Measurements from ENCODE around the gene TGFBR3. TPM values are rescaled to one million over a fixed set of nuclear protein-coding genes. Genes with fewer than 3 reads are reported as not detected.

The TGFBR3 gene
- total and polyA plus RNA-seq, 9 of the 15 experiments (the other 6 are each of a cell fraction or from before 2014, with no cell fraction given), result 3.6 to 32.4 (median 15.6) TPM

GRCh38 chr1:91714867-91715381 is 171.0 kb downstream of the TGFBR3 start (continued):
- TF ChIP-seq MNT (conservative IDR thresholded peaks at IDR 0.05) (peak; percentile 55 to 80; a peak in 3 of 4 replicates), PTTG1 (tag; IDR thresholded peaks at IDR 0.05; ENCODE audit: low read depth) (no peak), THAP7 (CRISPR knock-in tag; IDR thresholded peaks at IDR 0.05) (no peak), ZNF583 (CRISPR knock-in tag; IDR thresholded peaks at IDR 0.05) (no peak), HMBOX1 (IDR thresholded peaks at IDR 0.05) (peak; percentile 27; the same call in 1 of the 2 replicates), SMARCA4 (IDR thresholded peaks at IDR 0.05) (peak; percentile 55; the same call in 1 of the 2 replicates), TAL1 (IDR thresholded peaks at IDR 0.05) (peak; percentile 71), NR2C2 (CRISPR knock-in tag; IDR thresholded peaks at IDR 0.05) (no peak), NR2C2 (tag; IDR thresholded peaks at IDR 0.05) (peak; percentile 9; the same call in 1 of the 2 replicates), SMARCA5 (IDR thresholded peaks at IDR 0.05) (0 out of 2 replicates have a peak, but pooled peaks have one; percentile 2), FOXK2 (conservative IDR thresholded peaks at IDR 0.05 in 1 of 2, IDR thresholded peaks at IDR 0.05 in 1 of 2; ENCODE audit: low read depth in 2 of 2) (peak in 1 of 2 experiments; percentile 64; a peak in 1 of 4 replicates), SP1 (CRISPR knock-in tag; IDR thresholded peaks at IDR 0.05) (no peak), CTBP1 (IDR thresholded peaks at IDR 0.05; ENCODE audit: borderline replicate concordance) (peak; percentile 49; the same call in 1 of the 2 replicates), CREM (IDR thresholded peaks at IDR 0.05; ENCODE audit: low read depth) (0 out of 2 replicates have a peak, but pooled peaks have one; percentile 0), USF1 (CRISPR knock-in tag; IDR thresholded peaks at IDR 0.05) (no peak), ZNF639 (CRISPR knock-in tag; conservative IDR thresholded peaks at IDR 0.05 in 1 of 2, IDR thresholded peaks at IDR 0.05 in 1 of 2) (0 out of 4 replicates have a peak, but pooled peaks of 1 of the 2 experiments have one; percentile 39), ZNF644 (tag; IDR thresholded peaks at IDR 0.05; ENCODE audit: low read depth) (peak; percentile 75; the same call in 1 of the 2 replicates), PYGO2 (tag; IDR thresholded peaks at IDR 0.05) (0 out of 2 replicates have a peak, but pooled peaks have one; percentile 8), ZNF766 (CRISPR knock-in tag; conservative IDR thresholded peaks at IDR 0.05) (0 out of 2 replicates have a peak, but pooled peaks have one; percentile 18), TFE3 (CRISPR knock-in tag; IDR thresholded peaks at IDR 0.05) (no peak), EP300 (IDR thresholded peaks at IDR 0.05; ENCODE audit: low read length) (peak; percentile 59; the same call in 1 of the 2 replicates)
